AG09309 (cell line): ENCODE results near the gene SMAD4.

Experiments
- DNase-seq: peaks from one replicate; pipeline ENCODE4 v3.0.0-alpha.2; 2010; ENCODE audit warnings: low read depth
- H3K4me3 ChIP-seq: 2 replicates; pipeline ENCODE4 v1.5.1; 2011; ENCODE audit warnings: mild to moderate bottlenecking, low read depth, low read length, moderate library complexity; ENCODE audit not compliant: control insufficient read depth
- CTCF ChIP-seq: IDR thresholded peaks from 2 replicates; pipeline ENCODE4 v1.5.1; 2011; ENCODE audit warnings: mild to moderate bottlenecking, low read depth, low read length, inconsistent platforms; ENCODE audit not compliant: insufficient read depth, control insufficient read depth; ENCODE audit errors: missing control alignments

The SMAD4 gene

GRCh38 chr18:51120809-51121596 is 91.0 kb downstream of the SMAD4 start:
- DNase-seq, result no peak
- no peak overlapping the region for H3K4me3 ChIP-seq
- TF ChIP-seq CTCF, result no peak

- no peak overlapping the region for H3K4me3 ChIP-seq
- DNase-seq, result no peak
- no peak for TF ChIP-seq CTCF
These were observed 91.5 kb downstream of the SMAD4 start for GRCh38 chr18:51121597-51121857.

- DNase-seq, result no peak
- no peak overlapping the region for H3K4me3 ChIP-seq
- TF ChIP-seq CTCF, result no peak
These were observed 92.4 kb downstream of the SMAD4 start for GRCh38 chr18:51122266-51123045.

GRCh38 chr18:51123046-51123395 is 93.0 kb downstream of the SMAD4 start:
- DNase-seq, result no peak
- TF ChIP-seq CTCF, result no peak
- no peak overlapping the region for H3K4me3 ChIP-seq

GRCh38 chr18:51123481-51123880 is 93.5 kb downstream of the SMAD4 start:
- no peak for DNase-seq
- no peak for TF ChIP-seq CTCF

GRCh38 chr18:51123936-51124486 is 94.0 kb downstream of the SMAD4 start:
- H3K4me3 ChIP-seq, result no peak overlapping the region
- DNase-seq, result no peak
- TF ChIP-seq CTCF, result no peak

More at GRCh38 chr18:51123481-51123880, 93.5 kb downstream of the SMAD4 start:
- H3K4me3 ChIP-seq, result no peak overlapping the region
